Thyroid gland (tissue), 4 donors: Measurements from ENCODE around the gene HNRNPR. TPM values are rescaled to one million over a fixed set of nuclear protein-coding genes. Genes with fewer than 3 reads are reported as not detected.

Source experiments
- DNase-seq, 2 donors: peaks; one replicate each; pipeline ENCODE4 v3.0.0-alpha.2; 2019
- H3K27ac ChIP-seq, 3 donors: fragments of 200-600 bp; sonication (generic); 1 replicate in 2 of 3; 2 replicates in 1 of 3; pipeline ENCODE4 v1.5.1; 2016 to 2019; ENCODE audit warnings: mild to moderate bottlenecking in 1 of 3, moderate library complexity in 1 of 3
- H3K27me3 ChIP-seq: fragments of 200-600 bp; sonication (generic); one replicate; pipeline ENCODE4 v1.5.1; 2019
- H3K36me3 ChIP-seq, 2 donors: fragments of 200-600 bp; sonication (generic); one replicate each; pipeline ENCODE4 v1.5.1; 2016 to 2019
- H3K4me1 ChIP-seq, 2 donors: fragments of 200-600 bp; sonication (generic); one replicate each; pipeline ENCODE4 v1.5.1; 2017 to 2019
- H3K4me3 ChIP-seq, 3 donors: fragments of 200-600 bp; sonication (generic); replicated peaks in 1 of 3; 1 replicate in 2 of 3; 2 replicates in 1 of 3; pipeline ENCODE4 v1.5.1; 2016; ENCODE audit warnings: mild to moderate bottlenecking in 1 of 3
- H3K9me3 ChIP-seq: fragments of 200-600 bp; sonication (generic); one replicate; pipeline ENCODE4 v1.5.1; 2017
- CTCF ChIP-seq, 6 experiments: fragments of 200-600 bp in 3 of 6; fragments of 450-650 bp in 3 of 6; sonication (generic) in 3 of 6; IDR thresholded peaks; one replicate each; pipeline ENCODE4 v1.5.1; 2016 to 2019; ENCODE audit warnings: antibody characterized with exemption in 6 of 6, mild to moderate bottlenecking in 2 of 6, inconsistent platforms in 1 of 6, moderate library complexity in 1 of 6
- POLR2A ChIP-seq, 2 donors: fragments of 450-650 bp; IDR thresholded peaks; one replicate each; pipeline ENCODE4 v1.6.1; 2017; ENCODE audit warnings: antibody characterized with exemption in 2 of 2, mild to moderate bottlenecking in 2 of 2, moderate library complexity in 1 of 2
- WGBS, 2 donors: methylation state at CpG; one replicate each; pipeline ENCODE4 v1.1.5; 2017; 5-methylcytosine and 5-hydroxymethylcytosine counted together
- intact Hi-C: fragments of 100-400 bp; cut with DNase I; formaldehyde crosslinking; loops from one replicate; pipeline ENCODE4 v1.15.1; 2023
- total RNA-seq, 4 donors: library from RNA; depleted of rRNA; stranded (reverse); fragments of >200 nt; gene quantifications; one replicate each; pipeline ENCODE4 v1.2.3, GENCODE V29; 2016

The HNRNPR gene
- total RNA-seq, 4 donors from 2014 or later: 82.8 to 107 (median 99.4) TPM

GRCh38 chr1:23303524-23303923 lies 40.6 kb downstream of the HNRNPR start:
- no peak overlapping the region for H3K27ac ChIP-seq
- intact Hi-C loops: no loop called here
- H3K36me3 ChIP-seq: peaks cover 0 to 20% of the 10 kb centered on the region in 2 donors

DNA sequence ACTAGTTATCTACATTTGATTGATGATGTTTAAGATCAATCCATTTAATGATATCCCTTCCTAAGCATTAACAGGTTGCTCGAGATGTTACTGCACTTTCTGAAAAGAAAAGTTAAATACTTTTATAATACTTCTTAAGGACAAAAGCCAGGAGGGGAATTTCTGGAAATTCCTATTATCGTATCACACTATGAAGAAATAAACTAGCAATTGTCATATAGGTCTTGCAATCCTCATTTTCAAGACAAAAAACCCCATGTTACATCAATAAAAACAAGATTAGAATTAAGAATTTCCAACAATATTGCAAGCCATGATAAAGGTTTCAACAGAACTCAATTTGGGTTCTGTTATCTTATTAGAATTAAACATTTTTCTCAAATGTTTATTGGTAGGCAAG lies 47.2 kb downstream of the HNRNPR start:
- Histone ChIP-seq H3K27ac (no peak overlapping the region), H3K4me1 (no peaks in the 10 kb centered on the region), H3K36me3 (peaks cover 6 to 13% of the 10 kb centered on the region in 2 donors), H3K9me3 (no peaks in the 10 kb centered on the region), H3K4me3 (no peak overlapping the region), H3K27me3 (no peaks in the 10 kb centered on the region)
- intact Hi-C loops: no loop called here
- WGBS, 2 donors: 97 to 98% methylated on average over 2 of the region's 2 CpGs
- TF ChIP-seq CTCF (IDR thresholded peaks at IDR 0.05): no peak
- no peak for TF ChIP-seq POLR2A (IDR thresholded peaks at IDR 0.05)
- no peak for DNase-seq

More at GRCh38 chr1:23303524-23303923, 40.6 kb downstream of the HNRNPR start:
- Histone ChIP-seq H3K9me3 (no peaks in the 10 kb centered on the region), H3K4me3 (no peak overlapping the region), H3K4me1 (no peaks in the 10 kb centered on the region), H3K27me3 (no peaks in the 10 kb centered on the region)
- WGBS, 2 donors: 85 to 90% methylated on average over 2 of the region's 2 CpGs
- DNase-seq: no peak
- TF ChIP-seq POLR2A (IDR thresholded peaks at IDR 0.05): no peak
- TF ChIP-seq CTCF (IDR thresholded peaks at IDR 0.05): no peak

- 96 to 97% methylated on average over 2 of the region's 2 CpGs for WGBS, 2 donors
- Histone ChIP-seq H3K27me3 (no peaks in the 10 kb centered on the region), H3K9me3 (no peaks in the 10 kb centered on the region), H3K4me1 (no peaks in the 10 kb centered on the region), H3K27ac (no peak overlapping the region), H3K36me3 (no peaks in the 10 kb centered on the region), H3K4me3 (no peak overlapping the region)
- TF ChIP-seq CTCF (IDR thresholded peaks at IDR 0.05) (no peak), POLR2A (IDR thresholded peaks at IDR 0.05) (no peak)
- DNase-seq: no peak
- intact Hi-C loops: no loop called here
Observed at GRCh38 chr1:23291706-23292105, 52.4 kb downstream of the HNRNPR start.

DNA sequence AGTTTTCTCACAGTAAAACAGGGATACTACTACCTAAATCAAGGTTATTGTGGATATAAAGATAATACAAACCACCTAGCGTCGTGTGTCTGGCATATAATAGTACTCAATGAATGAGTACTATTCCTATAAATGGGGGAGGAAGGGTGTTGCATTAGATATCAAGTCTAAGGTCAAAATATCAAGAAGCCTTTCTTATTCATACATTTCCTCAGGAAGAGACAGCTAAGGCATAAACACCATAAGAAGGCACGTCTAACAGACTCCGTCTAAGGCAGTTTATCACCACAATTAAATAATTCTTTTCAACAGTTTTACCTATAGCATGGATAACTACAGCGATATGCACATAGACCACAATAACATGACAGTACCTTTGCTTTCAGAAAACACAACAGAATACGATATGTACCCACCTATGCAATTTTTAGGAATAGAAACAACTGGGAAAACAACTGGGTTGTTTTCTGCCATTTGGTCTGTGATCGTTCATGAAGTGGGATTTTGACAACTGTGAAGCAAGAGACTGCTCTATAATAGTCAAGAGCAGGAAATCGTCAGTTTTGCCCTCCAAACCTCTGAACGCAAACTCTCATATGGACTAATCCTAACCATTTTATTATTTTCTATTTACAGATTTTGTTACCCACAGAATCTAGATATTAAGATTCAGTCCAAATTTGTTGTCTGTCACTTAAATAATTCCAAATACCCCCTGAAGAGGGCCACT lies 53.1 kb downstream of the HNRNPR start:
- H3K4me3 ChIP-seq: no peak overlapping the region
- 88 to 91% methylated on average over 9 of the region's 9 CpGs for WGBS, 2 donors
- H3K27ac ChIP-seq: no peak overlapping the region
- intact Hi-C loops: no loop called here
- H3K36me3 ChIP-seq: no peaks in the 10 kb centered on the region
- no peaks in the 10 kb centered on the region for H3K4me1 ChIP-seq
- H3K27me3 ChIP-seq: no peaks in the 10 kb centered on the region
- no peaks in the 10 kb centered on the region for H3K9me3 ChIP-seq
- no peak for DNase-seq
- TF ChIP-seq CTCF (IDR thresholded peaks at IDR 0.05): no peak
- no peak for TF ChIP-seq POLR2A (IDR thresholded peaks at IDR 0.05)

DNA sequence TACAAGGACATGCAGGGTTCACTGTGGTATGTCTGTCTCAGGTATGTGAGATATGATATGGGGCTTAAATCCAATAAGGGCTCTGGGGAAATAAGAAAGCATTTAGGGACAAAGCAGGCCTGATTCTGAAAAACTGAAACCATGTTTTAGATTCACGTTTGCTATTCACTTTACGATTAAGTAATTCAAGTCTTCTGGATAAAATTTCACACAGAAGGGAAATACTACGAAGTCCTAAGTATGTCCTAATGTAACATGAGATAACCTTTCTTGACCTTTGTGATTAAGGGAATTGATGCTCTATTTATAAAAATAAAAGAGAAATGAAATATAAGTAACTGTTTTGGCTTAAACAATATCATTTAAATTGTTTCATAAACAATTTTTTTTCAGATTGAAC lies 55.4 kb downstream of the HNRNPR start:
- no peaks in the 10 kb centered on the region for H3K9me3 ChIP-seq
- H3K27ac ChIP-seq: no peak overlapping the region
- no peak overlapping the region for H3K4me3 ChIP-seq
- no peak for DNase-seq
- H3K36me3 ChIP-seq: peaks cover 0 to 5% of the 10 kb centered on the region in 2 donors
- H3K27me3 ChIP-seq: no peaks in the 10 kb centered on the region
- TF ChIP-seq CTCF (IDR thresholded peaks at IDR 0.05) (no peak), POLR2A (IDR thresholded peaks at IDR 0.05) (no peak)
- 78 to 86% methylated on average over 3 of the region's 3 CpGs for WGBS, 2 donors
- no peaks in the 10 kb centered on the region for H3K4me1 ChIP-seq
- intact Hi-C loops: no loop called here
